Kidney (tissue), 14 donors: ENCODE results near the gene NUDT3. TPM values are rescaled to one million over a fixed set of nuclear protein-coding genes. Genes with fewer than 3 reads are reported as not detected.
"Not testable (repeated sequence)": the region's sequence is repeated elsewhere in the genome, so short reads cannot be mapped to it uniquely, and the experiment has no call there.

Experiments
- DNase-seq, 5 donors: peaks; one replicate each; pipeline ENCODE4 v3.0.0-alpha.2; 2013 to 2020
- FAIRE-seq: peaks from 2 replicates; lab custom pipeline; 2012; peaks lifted over from hg19 to GRCh38; lab: Jason Lieb, UNC
- H3K27ac ChIP-seq, 2 donors: one replicate each; pipeline ENCODE4 v1.7.0; 2013; ENCODE audit warnings: low read depth in 2 of 2, low read length in 2 of 2, inconsistent platforms in 1 of 2
- H3K27me3 ChIP-seq: one replicate; pipeline ENCODE4 v1.7.1; 2013; ENCODE audit warnings: low read length, inconsistent platforms; ENCODE audit not compliant: control insufficient read depth, insufficient read depth
- H3K36me3 ChIP-seq, 3 donors: one replicate each; pipeline versions ENCODE4 v1.7.0 to v1.7.1; 2013; ENCODE audit warnings: low read length in 3 of 3, control low read depth in 1 of 3, inconsistent platforms in 1 of 3; ENCODE audit not compliant: insufficient read depth in 3 of 3, control insufficient read depth in 2 of 3
- H3K4me1 ChIP-seq, 3 donors: one replicate each; pipeline versions ENCODE4 v1.7.0 to v1.7.1; 2013; ENCODE audit warnings: low read length in 3 of 3, inconsistent platforms in 1 of 3, low read depth in 1 of 3; ENCODE audit not compliant: control insufficient read depth in 2 of 3, insufficient read depth in 2 of 3
- H3K4me3 ChIP-seq, 3 donors: one replicate each; pipeline versions ENCODE4 v1.7.0 to v1.8.1; 2013; ENCODE audit warnings: low read length in 3 of 3, control low read depth in 1 of 3, inconsistent platforms in 1 of 3
- H3K9ac ChIP-seq, 3 donors: one replicate each; pipeline versions ENCODE4 v1.7.0 to v1.7.1; 2013; ENCODE audit warnings: low read length in 3 of 3, control low read depth in 1 of 3, inconsistent platforms in 1 of 3
- H3K9me3 ChIP-seq, 3 donors: one replicate each; pipeline versions ENCODE4 v1.7.0 to v1.7.1; 2013; ENCODE audit warnings: low read length in 3 of 3, control low read depth in 1 of 3, inconsistent platforms in 1 of 3; ENCODE audit not compliant: control insufficient read depth in 2 of 3, insufficient read depth in 1 of 3
- intact Hi-C: fragments of 100-400 bp; cut with DNase I; formaldehyde crosslinking; loops from one replicate; pipeline ENCODE4 v1.11.1; 2022
- polyA plus RNA-seq: library from polyadenylated mRNA; stranded (reverse); fragments of 350-450 nt; fragmentation: Illumina TruSeq; extraction: RNeasy Lipid Tissue Mini Kit (QIAGEN cat#74804); gene quantifications from one replicate; pipeline ENCODE4 v1.2.3, GENCODE V29; 2014; ENCODE audit warnings: low read depth, low replicate concordance; ENCODE audit not compliant: insufficient read depth
- total RNA-seq: library from RNA; stranded (reverse); fragmentation: NEBNext Ultra II Directional; extraction: Animal tissue kit (Norgen Biotek cat#: 25700); gene quantifications from one replicate; pipeline ENCODE4 v1.2.1, GENCODE V29; 2021
- TF ChIP-seq, protein P1 (sequence below): IDR thresholded peaks from 3 replicates; pipeline ENCODE4 v1.5.1; 2012; ENCODE audit warnings: mild to moderate bottlenecking, moderate library complexity, borderline replicate concordance; ENCODE audit not compliant: insufficient read depth; ENCODE audit errors: extremely low read depth
- donor health status: control.
- donor health status: control.
- donor health status: control.
- donor health status: control.
- donor health status: control.
- donor health status: DM: yes; HTN: yes; CAD: no.
- donor health status: Normal renal cell carcinoma (clear cell type).

The NUDT3 gene
- total and polyA plus RNA-seq, 2 donors from 2014 or later: 17.7 to 53.8 TPM

DNA sequence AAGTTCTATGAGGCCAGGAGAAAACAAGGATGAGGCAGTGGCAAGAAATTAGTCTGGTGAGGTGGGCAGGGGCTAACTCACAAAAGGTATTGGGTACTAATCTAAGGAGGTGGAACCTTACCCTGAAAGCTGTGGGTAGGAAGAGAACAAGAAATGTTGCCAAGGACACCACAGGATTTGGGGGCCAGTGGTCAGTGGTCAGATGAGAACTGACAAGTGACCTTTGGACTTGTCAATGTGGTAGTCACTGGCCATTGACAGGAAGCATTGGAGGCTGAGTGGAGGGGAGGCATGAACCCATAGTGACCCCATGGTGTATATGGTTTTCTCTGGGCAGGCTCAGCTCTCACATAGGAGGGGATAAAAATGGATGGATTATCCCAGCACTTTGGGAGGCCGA lies 118.3 kb downstream of the NUDT3 start:
- no peak for DNase-seq
- FAIRE-seq: no peak
- Histone ChIP-seq H3K36me3 (no peaks in the 10 kb centered on the region), H3K9ac (no peak overlapping the region), H3K27ac (no peak overlapping the region), H3K27me3 (no peaks in the 10 kb centered on the region), H3K9me3 (no peaks in the 10 kb centered on the region), H3K4me3 (no peak overlapping the region), H3K4me1 (peaks cover 0 to 10% (median 0%) of the 10 kb centered on the region in 3 donors)
- TF ChIP-seq, protein P1, sequence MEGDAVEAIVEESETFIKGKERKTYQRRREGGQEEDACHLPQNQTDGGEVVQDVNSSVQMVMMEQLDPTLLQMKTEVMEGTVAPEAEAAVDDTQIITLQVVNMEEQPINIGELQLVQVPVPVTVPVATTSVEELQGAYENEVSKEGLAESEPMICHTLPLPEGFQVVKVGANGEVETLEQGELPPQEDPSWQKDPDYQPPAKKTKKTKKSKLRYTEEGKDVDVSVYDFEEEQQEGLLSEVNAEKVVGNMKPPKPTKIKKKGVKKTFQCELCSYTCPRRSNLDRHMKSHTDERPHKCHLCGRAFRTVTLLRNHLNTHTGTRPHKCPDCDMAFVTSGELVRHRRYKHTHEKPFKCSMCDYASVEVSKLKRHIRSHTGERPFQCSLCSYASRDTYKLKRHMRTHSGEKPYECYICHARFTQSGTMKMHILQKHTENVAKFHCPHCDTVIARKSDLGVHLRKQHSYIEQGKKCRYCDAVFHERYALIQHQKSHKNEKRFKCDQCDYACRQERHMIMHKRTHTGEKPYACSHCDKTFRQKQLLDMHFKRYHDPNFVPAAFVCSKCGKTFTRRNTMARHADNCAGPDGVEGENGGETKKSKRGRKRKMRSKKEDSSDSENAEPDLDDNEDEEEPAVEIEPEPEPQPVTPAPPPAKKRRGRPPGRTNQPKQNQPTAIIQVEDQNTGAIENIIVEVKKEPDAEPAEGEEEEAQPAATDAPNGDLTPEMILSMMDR: no peak
- intact Hi-C loops: no loop called here

DNA sequence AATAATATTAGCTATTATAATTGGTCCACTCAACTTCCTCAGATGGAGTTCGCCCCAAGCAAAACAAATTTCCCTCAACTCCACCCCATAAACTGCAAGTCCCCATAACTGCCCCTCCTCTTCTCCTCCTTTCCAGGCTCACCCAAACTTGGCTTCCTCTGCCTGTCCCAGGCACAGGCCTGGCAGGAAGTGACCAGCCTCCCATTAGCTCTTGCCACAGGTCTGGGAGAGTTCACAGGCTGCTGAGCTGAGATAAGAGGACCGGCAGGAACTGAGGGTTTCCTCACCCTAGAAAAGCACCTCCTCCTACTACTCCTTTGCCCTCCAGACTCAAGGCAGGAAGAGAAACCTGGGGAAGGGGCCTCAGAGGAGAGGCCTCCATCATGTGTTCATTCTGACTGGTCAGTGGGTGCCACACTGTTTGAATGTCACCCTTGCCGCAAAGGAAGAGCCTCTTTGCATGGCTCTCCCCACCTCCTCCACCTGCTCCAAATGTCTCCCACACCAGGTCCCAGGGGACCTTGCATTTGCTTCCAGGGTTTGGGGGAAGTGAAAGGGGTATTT lies 119.1 kb downstream of the NUDT3 start:
- H3K4me3 ChIP-seq: no peak overlapping the region
- H3K27me3 ChIP-seq: no peaks in the 10 kb centered on the region
- TF ChIP-seq, protein P1: no peak
- FAIRE-seq: no peak
- peaks cover 0 to 10% (median 0%) of the 10 kb centered on the region in 3 donors for H3K4me1 ChIP-seq
- peak overlapping the region in 1 of 2 donors; percentile 37 for H3K27ac ChIP-seq
- H3K9ac ChIP-seq: no peak overlapping the region
- intact Hi-C loops: no loop called here
- no peaks in the 10 kb centered on the region for H3K36me3 ChIP-seq
- peak in 1 of 5 donors; percentile 47 for DNase-seq
- H3K9me3 ChIP-seq: no peaks in the 10 kb centered on the region

DNA sequence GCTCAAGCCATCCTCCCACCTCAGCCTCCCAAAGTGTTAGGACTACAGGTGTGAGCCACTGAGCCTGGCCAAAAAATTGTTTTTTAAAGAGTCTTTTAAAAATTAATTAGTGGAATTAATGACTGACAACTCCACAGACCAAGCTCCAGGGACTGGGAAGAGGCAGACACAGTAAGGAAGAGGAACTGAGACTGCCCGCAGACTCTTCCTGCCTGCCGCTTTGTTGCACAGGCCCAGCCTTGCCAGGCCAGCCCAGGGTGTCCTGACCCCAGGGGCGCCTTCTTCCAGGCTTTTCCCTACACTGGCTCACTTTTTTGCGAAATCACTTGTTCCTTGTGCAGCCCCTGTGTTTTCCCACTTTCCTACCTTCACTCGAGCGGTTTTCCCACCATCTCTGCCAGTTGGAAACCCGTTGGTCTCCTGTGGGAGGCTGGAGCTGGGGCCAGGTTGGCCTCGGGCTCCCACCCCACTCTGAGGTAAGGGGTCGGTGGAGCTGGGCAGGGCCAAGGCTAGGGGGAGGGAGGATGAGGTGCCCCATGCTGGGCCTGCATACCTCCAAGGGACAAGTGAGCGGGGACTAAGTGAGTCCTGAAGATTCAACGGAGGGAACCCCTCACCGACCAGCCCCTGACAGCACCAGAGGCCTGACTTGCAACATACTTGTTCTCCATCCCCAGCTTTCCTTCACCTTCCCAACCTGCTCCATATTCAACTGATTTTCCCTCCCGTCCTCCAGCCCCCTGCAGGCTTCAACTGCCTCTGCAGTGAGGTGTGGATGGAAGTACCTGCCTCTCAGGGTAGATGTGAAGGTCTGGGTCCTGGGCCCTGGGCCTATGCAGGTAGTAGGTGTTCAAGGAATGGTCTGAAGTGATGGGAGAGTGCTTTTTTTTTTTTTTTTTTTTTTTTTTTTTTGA lies 120.2 kb downstream of the NUDT3 start:
- TF ChIP-seq, protein P1: no peak
- Histone ChIP-seq H3K4me3 (no peak overlapping the region), H3K9ac (no peak overlapping the region), H3K4me1 (peaks cover 0 to 10% (median 0%) of the 10 kb centered on the region in 3 donors), H3K9me3 (no peaks in the 10 kb centered on the region), H3K27ac (no peak overlapping the region), H3K27me3 (no peaks in the 10 kb centered on the region), H3K36me3 (no peaks in the 10 kb centered on the region)
- FAIRE-seq (no peak), DNase-seq (no peak)
- intact Hi-C loops: no loop called here

DNA sequence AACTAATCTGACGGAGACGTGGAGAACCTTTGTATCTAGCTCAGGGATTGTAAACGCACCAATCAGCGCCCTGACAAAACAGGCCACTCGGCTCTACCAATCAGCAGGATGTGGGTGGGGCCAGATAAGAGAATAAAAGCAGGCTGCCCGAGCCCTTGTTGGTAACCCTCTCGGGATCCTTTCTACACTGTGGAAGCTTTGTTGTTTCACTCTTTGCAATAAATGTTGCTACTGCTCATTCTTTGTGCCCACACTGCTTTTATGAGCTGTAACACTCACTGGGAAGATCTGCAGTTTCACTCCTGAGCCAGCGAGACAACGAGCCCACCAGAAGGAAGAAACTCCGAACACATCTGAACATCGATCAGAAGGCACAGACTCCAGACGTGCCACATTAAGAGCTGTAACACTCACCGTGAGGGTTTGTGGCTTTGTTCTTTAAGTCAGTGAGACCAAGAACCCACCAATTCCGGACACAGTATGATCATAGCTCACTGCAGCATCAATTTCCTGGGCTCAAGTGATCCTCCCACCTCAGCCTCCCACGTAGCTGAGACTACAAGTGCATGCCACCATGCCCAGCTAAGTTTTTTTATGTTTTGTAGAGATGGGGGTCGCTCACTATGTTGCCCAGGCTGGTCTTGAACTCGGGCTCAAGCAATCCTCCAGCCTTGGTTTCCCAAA lies 122.7 kb downstream of the NUDT3 start:
- H3K4me3 ChIP-seq, intact Hi-C loops, H3K36me3 ChIP-seq, FAIRE-seq, H3K27me3 ChIP-seq, H3K27ac ChIP-seq, H3K9me3 ChIP-seq, H3K4me1 ChIP-seq, DNase-seq, H3K9ac ChIP-seq: not testable (repeated sequence)

DNA sequence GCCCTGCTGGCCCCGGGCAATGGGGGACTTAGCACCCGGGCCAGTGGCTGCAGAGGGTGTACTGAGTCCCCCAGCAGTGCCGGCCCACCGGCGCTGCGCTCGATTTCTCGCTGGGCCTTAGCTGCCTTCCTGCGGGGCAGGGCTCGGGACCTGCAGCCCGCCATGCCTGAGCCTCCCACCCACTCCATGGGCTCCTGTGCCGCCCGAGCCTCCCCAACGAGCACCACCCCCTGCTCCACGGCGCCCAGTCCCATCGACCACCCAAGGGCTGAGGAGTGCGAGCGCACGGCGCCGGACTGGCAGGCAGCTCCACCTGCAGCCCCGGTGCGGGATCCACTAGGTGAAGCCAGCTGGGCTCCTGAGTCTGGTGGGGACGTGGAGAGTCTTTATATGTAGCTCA lies 123.3 kb downstream of the NUDT3 start:
- FAIRE-seq, intact Hi-C loops, H3K9me3 ChIP-seq, H3K36me3 ChIP-seq, H3K27me3 ChIP-seq, H3K9ac ChIP-seq, DNase-seq, H3K4me3 ChIP-seq, H3K27ac ChIP-seq, H3K4me1 ChIP-seq: not testable (repeated sequence)
